H1 (cell line): Measurements from ENCODE around the gene HSF5.

Experiments used
- BACH1 ChIP-seq: IDR thresholded peaks from 2 replicates; pipeline ENCODE4 v1.6.1; 2012; ENCODE audit warnings: low read length, improper control_type of control experiment
- BRCA1 ChIP-seq: IDR thresholded peaks from 2 replicates; pipeline ENCODE4 v1.6.1; 2012; ENCODE audit warnings: low read depth, low read length, improper control_type of control experiment
- CHD1 ChIP-seq: IDR thresholded peaks from 2 replicates; pipeline ENCODE4 v1.6.1; 2012; ENCODE audit warnings: low read depth, low read length, improper control_type of control experiment
- CHD2 ChIP-seq: IDR thresholded peaks from 2 replicates; pipeline ENCODE4 v1.6.1; 2012; ENCODE audit warnings: low read length, improper control_type of control experiment
- CTCF ChIP-seq, 3 experiments: IDR thresholded peaks; 1 replicate in 2 of 3; 2 replicates in 1 of 3; pipeline versions ENCODE4 v1.5.1 to v1.6.1; 2011; ENCODE audit warnings: low read length in 3 of 3, mild to moderate bottlenecking in 3 of 3, inconsistent platforms in 2 of 3, low read depth in 1 of 3, moderate library complexity in 1 of 3; ENCODE audit not compliant: insufficient read depth in 1 of 3; ENCODE audit errors: control extremely low read depth in 1 of 3
- EZH2 ChIP-seq: fragments of 200-600 bp; sonication (generic); IDR thresholded peaks from 2 replicates; pipeline ENCODE4 v1.7.1; 2012; ENCODE audit warnings: low read depth, mild to moderate bottlenecking, moderate library complexity, low read length, inconsistent platforms; ENCODE audit not compliant: severe bottlenecking
- GABPA ChIP-seq: IDR thresholded peaks from 2 replicates; pipeline ENCODE4 v1.6.1; 2011; ENCODE audit warnings: mild to moderate bottlenecking, low read length, moderate library complexity, borderline replicate concordance; ENCODE audit not compliant: insufficient read depth
- RAD21 ChIP-seq, 2 experiments: IDR thresholded peaks in 1 of 2; conservative IDR thresholded peaks in 1 of 2; 2 replicates each; pipeline ENCODE4 v1.6.1; 2011; ENCODE audit warnings: low read depth in 2 of 2, low read length in 2 of 2, improper control_type of control experiment in 1 of 2, inconsistent platforms in 1 of 2, mild to moderate bottlenecking in 1 of 2, moderate library complexity in 1 of 2
- RFX5 ChIP-seq: IDR thresholded peaks from 2 replicates; pipeline ENCODE4 v1.6.1; 2011; ENCODE audit warnings: low read depth, low read length, improper control_type of control experiment, borderline replicate concordance
- SP4 ChIP-seq: IDR thresholded peaks from 2 replicates; pipeline ENCODE4 v1.6.1; 2012; ENCODE audit warnings: low read length, inconsistent platforms

- TF ChIP-seq RAD21 (IDR thresholded peaks at IDR 0.05 in 1 of 2, conservative IDR thresholded peaks at IDR 0.05 in 1 of 2; ENCODE audit: low read depth in 2 of 2, low read length in 2 of 2) = no peak
- no peak for TF ChIP-seq SP4
- TF ChIP-seq RFX5 = no peak
- TF ChIP-seq CTCF (IDR thresholded peaks at IDR 0.05; ENCODE audit: control extremely low read depth in 1 of 3, insufficient read depth in 1 of 3, low read depth in 1 of 3, low read length in 3 of 3) = no peak
- TF ChIP-seq EZH2 = no peak
- no peak for TF ChIP-seq BRCA1
- TF ChIP-seq GABPA = no peak
- TF ChIP-seq CHD2 = no peak
- no peak for TF ChIP-seq BACH1
- no peak for TF ChIP-seq CHD1
These were observed 32.7 kb downstream of the HSF5 start for GRCh38 chr17:58455491-58455890.
